HG02588 (cell line): ENCODE results near the gene TMEM161B.
"Not testable (repeated sequence)": the region's sequence is repeated elsewhere in the genome, so short reads cannot be mapped to it uniquely, and the experiment has no call there.

ENCODE experiments used
- ATAC-seq: cut with Tn5 transposase; IDR thresholded peaks from one replicate; pipeline ENCODE4 v1.9.1; 2021; ENCODE audit warnings: mild to moderate bottlenecking, moderate library complexity; ENCODE audit not compliant: unreplicated experiment

The TMEM161B gene

GRCh38 chr5:88250010-88250409, 18.6 kb downstream of the TMEM161B start:
- ATAC-seq: no peak

GRCh38 chr5:88248743-88249540, 19.7 kb downstream of the TMEM161B start:
- ATAC-seq: no peak

- ATAC-seq: no peak
Observed at GRCh38 chr5:88248094-88248493, 20.6 kb downstream of the TMEM161B start.

- ATAC-seq: no peak
Observed at GRCh38 chr5:88245893-88246244, 22.8 kb downstream of the TMEM161B start.

GRCh38 chr5:88245241-88245892, 23.3 kb downstream of the TMEM161B start:
- ATAC-seq: no peak

GRCh38 chr5:88244686-88245085, 24.0 kb downstream of the TMEM161B start:
- no peak for ATAC-seq

GRCh38 chr5:88243493-88243892, 25.2 kb downstream of the TMEM161B start:
- not testable (repeated sequence) for ATAC-seq

GRCh38 chr5:88238732-88239131, 29.9 kb downstream of the TMEM161B start:
- no peak for ATAC-seq

GRCh38 chr5:88236866-88237642, 31.6 kb downstream of the TMEM161B start:
- ATAC-seq: no peak

GRCh38 chr5:88235828-88236227, 32.8 kb downstream of the TMEM161B start:
- ATAC-seq: no peak

- ATAC-seq: no peak
Observed at GRCh38 chr5:88235346-88235745, 33.3 kb downstream of the TMEM161B start.

GRCh38 chr5:88230546-88231066, 38.0 kb downstream of the TMEM161B start:
- ATAC-seq: no peak

- peak; percentile 87 for ATAC-seq
Observed at GRCh38 chr5:88226881-88227450, 41.7 kb downstream of the TMEM161B start.

- no peak for ATAC-seq
Observed at GRCh38 chr5:88214655-88215054, 54.0 kb downstream of the TMEM161B start.

- ATAC-seq: no peak
Observed at GRCh38 chr5:88207575-88207974, 61.1 kb downstream of the TMEM161B start.

GRCh38 chr5:88203981-88204750, 64.5 kb downstream of the TMEM161B start:
- peak; percentile 91 for ATAC-seq

- ATAC-seq: no peak
Observed at GRCh38 chr5:88195636-88196035, 73.0 kb downstream of the TMEM161B start.

- ATAC-seq: no peak
Observed at GRCh38 chr5:88193896-88194295, 74.7 kb downstream of the TMEM161B start.

GRCh38 chr5:88190106-88190834, 78.4 kb downstream of the TMEM161B start:
- no peak for ATAC-seq

- not testable (repeated sequence) for ATAC-seq
Observed at GRCh38 chr5:88189484-88189883, 79.2 kb downstream of the TMEM161B start.
